Measurements from ENCODE around the gene S100A10. TPM values are rescaled to one million over a fixed set of nuclear protein-coding genes. Genes with fewer than 3 reads are reported as not detected.

S100A10 gene, protein sequence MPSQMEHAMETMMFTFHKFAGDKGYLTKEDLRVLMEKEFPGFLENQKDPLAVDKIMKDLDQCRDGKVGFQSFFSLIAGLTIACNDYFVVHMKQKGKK
- 100 to 1,000 TPM; 142 to 200 (median 183) TPM for total RNA-seq
- total RNA-seq (2013): 102 TPM

DNA sequence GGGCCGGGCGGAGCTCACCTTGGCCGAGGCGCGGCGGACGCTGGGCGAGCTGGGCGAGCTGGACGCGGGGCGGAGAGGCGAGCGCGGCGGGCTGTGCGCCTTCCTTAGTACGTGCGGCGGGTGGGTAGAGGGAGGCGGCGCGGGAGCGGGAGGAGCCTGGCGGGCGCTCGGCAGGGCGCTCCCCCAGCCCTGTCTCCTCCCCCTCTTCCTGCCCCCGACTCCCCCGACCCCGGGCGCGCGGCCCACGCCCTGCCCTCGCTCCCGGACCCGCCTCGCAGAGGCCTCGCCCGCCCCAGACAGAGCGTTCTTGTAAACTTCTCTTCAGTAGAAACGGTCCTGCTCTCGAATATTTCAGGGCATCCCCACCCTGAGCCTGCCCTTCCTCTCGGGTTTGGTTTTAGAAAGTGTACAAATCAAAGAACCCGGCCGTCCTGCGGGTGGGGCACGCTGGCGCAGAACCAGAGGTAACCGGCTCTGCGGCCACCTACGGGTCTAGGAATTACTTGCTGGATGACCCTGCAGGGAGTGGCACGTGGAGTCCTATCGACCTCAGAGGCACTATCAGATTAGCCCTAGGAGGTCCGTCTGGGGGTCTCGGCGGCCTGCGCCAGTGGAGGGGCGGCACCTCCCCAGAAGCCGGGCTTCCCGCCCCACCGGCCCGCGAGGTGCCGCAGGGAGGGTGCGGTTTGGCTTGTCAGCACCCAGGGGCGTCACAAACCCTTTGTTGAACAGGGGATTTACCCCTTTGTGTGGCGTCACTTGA, at the start of gene S100A10:
Gene S100A10, minus strand, starts transcription at position 126 of the 763 bp plus-strand sequence. CDS start 7,629 bp downstream, outside the sequence.
- DNase-seq: peak; percentile 64 to 90
- Histone ChIP-seq H3K9me3 (ENCODE audit: control insufficient read depth, insufficient read depth, low read length) (no peaks in the 10 kb centered on the region), H3K27ac (ENCODE audit: low read length) (peak within 1 kb of the TSS; percentile 89), H3K4me3 (ENCODE audit: low read length) (peak within 1 kb of the TSS; percentile 96), H3K36me3 (ENCODE audit: control insufficient read depth, insufficient read depth, low read length) (no peaks in the 10 kb centered on the region), H3K4me1 (ENCODE audit: control insufficient read depth, insufficient read depth, low read length) (peaks cover 36% of the 10 kb centered on the region), H3K27me3 (ENCODE audit: control insufficient read depth, insufficient read depth, low read length) (no peaks in the 10 kb centered on the region)
- peak within 1 kb of the TSS; percentile 95 for H3K4me3 Mint-ChIP-seq
- ATAC-seq: peak; percentile 67 to 85 (median 76)
- intact Hi-C loops (cut with micrococcal nuclease): loop anchor here (2.0 kb wide), 1 partner anchor 49 kb away; no protein-coding TSS in a partner anchor
- TF ChIP-seq, protein P1, sequence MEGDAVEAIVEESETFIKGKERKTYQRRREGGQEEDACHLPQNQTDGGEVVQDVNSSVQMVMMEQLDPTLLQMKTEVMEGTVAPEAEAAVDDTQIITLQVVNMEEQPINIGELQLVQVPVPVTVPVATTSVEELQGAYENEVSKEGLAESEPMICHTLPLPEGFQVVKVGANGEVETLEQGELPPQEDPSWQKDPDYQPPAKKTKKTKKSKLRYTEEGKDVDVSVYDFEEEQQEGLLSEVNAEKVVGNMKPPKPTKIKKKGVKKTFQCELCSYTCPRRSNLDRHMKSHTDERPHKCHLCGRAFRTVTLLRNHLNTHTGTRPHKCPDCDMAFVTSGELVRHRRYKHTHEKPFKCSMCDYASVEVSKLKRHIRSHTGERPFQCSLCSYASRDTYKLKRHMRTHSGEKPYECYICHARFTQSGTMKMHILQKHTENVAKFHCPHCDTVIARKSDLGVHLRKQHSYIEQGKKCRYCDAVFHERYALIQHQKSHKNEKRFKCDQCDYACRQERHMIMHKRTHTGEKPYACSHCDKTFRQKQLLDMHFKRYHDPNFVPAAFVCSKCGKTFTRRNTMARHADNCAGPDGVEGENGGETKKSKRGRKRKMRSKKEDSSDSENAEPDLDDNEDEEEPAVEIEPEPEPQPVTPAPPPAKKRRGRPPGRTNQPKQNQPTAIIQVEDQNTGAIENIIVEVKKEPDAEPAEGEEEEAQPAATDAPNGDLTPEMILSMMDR (IDR thresholded peaks at IDR 0.05): no peak
- H3K36me3 Mint-ChIP-seq: no peaks in the 10 kb centered on the region
- H3K27me3 Mint-ChIP-seq (ENCODE audit: low read depth in 2 of 2): no peaks in the 10 kb centered on the region
- WGBS (ENCODE audit: insufficient coverage): under 1% methylated on average over 69 of the region's 69 CpGs
- peaks cover 32 to 56% of the 10 kb centered on the region in 2 donors for H3K4me1 Mint-ChIP-seq
- H3K9me3 Mint-ChIP-seq: no peaks in the 10 kb centered on the region
- H3K27ac Mint-ChIP-seq: peak within 1 kb of the TSS; percentile 84 to 96

DNA sequence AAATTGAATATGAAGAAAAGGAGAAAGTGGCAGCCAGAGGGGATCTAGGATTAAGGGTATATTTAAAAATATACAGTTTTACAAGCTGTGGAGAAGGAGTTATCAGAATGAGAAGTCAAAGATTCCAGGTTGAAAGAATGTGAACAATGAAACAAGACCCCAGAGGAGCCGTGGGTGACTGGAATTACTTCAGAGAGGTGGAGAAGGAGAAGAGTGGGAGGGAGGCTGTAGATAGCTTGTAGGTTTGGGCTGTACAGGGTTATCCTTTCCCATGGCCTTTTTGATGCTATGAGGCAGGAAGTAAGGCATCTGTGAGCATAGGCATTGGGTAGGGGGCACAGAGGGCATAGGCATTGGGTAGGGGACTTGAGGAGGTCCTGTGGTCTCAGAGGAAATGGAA, 48.4 kb upstream of the S100A10 start:
- ATAC-seq: no peak
- Mint-ChIP-seq H3K9me3 (no peaks in the 10 kb centered on the region), H3K4me3 (no peak overlapping the region), H3K27me3 (ENCODE audit: low read depth in 2 of 2) (no peaks in the 10 kb centered on the region), H3K36me3 (no peaks in the 10 kb centered on the region), H3K27ac (no peak overlapping the region), H3K4me1 (peaks cover 0 to 2% of the 10 kb centered on the region in 2 donors)
- Histone ChIP-seq H3K27me3 (ENCODE audit: control insufficient read depth, insufficient read depth, low read length) (no peaks in the 10 kb centered on the region), H3K4me1 (ENCODE audit: control insufficient read depth, insufficient read depth, low read length) (peaks cover 10% of the 10 kb centered on the region), H3K9me3 (ENCODE audit: control insufficient read depth, insufficient read depth, low read length) (no peaks in the 10 kb centered on the region), H3K36me3 (ENCODE audit: control insufficient read depth, insufficient read depth, low read length) (no peaks in the 10 kb centered on the region), H3K4me3 (ENCODE audit: low read length) (no peak overlapping the region), H3K27ac (ENCODE audit: low read length) (no peak overlapping the region)
- TF ChIP-seq, protein P1 (IDR thresholded peaks at IDR 0.05): no peak
- no peak for DNase-seq
- intact Hi-C loops (cut with micrococcal nuclease): no loop called here
- 77% methylated on average over 1 of the region's 1 CpG for WGBS (ENCODE audit: insufficient coverage)

DNA sequence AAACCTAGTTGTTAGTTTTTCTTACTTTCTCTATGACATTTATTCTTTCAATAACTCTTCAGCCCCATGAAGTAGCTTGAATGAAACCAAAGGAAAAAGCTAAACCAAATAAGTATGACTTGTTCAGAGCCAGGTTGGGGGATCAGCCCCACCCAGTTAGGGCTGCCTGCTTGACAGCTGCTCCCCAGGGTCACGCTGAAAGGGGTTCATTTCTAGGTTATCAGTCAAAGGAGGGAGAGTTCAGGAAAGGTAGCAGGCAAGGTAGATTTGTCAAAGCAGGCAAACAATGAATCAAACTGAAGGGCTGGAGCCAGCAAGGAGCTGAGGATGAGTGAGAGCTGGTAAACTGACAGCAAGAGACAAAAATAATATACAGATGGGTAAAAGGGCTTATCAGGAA, 46.2 kb upstream of the S100A10 start:
- no peaks in the 10 kb centered on the region for H3K9me3 Mint-ChIP-seq
- no peaks in the 10 kb centered on the region for H3K9me3 ChIP-seq (ENCODE audit: control insufficient read depth, insufficient read depth, low read length)
- 88% methylated on average over 1 of the region's 1 CpG for WGBS (ENCODE audit: insufficient coverage)
- no peak overlapping the region for H3K4me3 Mint-ChIP-seq
- TF ChIP-seq, protein P1 (IDR thresholded peaks at IDR 0.05): no peak
- no peaks in the 10 kb centered on the region for H3K36me3 ChIP-seq (ENCODE audit: control insufficient read depth, insufficient read depth, low read length)
- peaks cover 19% of the 10 kb centered on the region for H3K4me1 ChIP-seq (ENCODE audit: control insufficient read depth, insufficient read depth, low read length)
- no peak overlapping the region for H3K4me3 ChIP-seq (ENCODE audit: low read length)
- no peaks in the 10 kb centered on the region for H3K36me3 Mint-ChIP-seq
- DNase-seq (no peak), ATAC-seq (no peak)
- H3K27me3 Mint-ChIP-seq (ENCODE audit: low read depth in 2 of 2): no peaks in the 10 kb centered on the region
- H3K27ac ChIP-seq (ENCODE audit: low read length): no peak overlapping the region
- H3K27ac Mint-ChIP-seq: no peak overlapping the region
- intact Hi-C loops (cut with micrococcal nuclease): no loop called here
- H3K27me3 ChIP-seq (ENCODE audit: control insufficient read depth, insufficient read depth, low read length): no peaks in the 10 kb centered on the region
- peaks cover 14 to 15% of the 10 kb centered on the region in 2 donors for H3K4me1 Mint-ChIP-seq

All from natural killer cell (primary cell).